ENCODE measurements around the gene HECTD4. TPM values are rescaled to one million over a fixed set of nuclear protein-coding genes. Genes with fewer than 3 reads are reported as not detected.

Gene HECTD4
- total RNA-seq, 1 experiment from 2014 or later = 30.0 TPM

- H3K9me3 ChIP-seq (ENCODE audit: control insufficient read depth, low read depth, low read length) = no peaks in the 10 kb centered on the region
- H4K20me1 ChIP-seq (ENCODE audit: control insufficient read depth, insufficient read depth, insufficient read length) = no peaks in the 10 kb centered on the region
- H2AFZ ChIP-seq (ENCODE audit: low read length) = no peak overlapping the region
- H3K14ac ChIP-seq (ENCODE audit: insufficient read depth, low read length) = no peak overlapping the region
- no peak overlapping the region for H3K56ac ChIP-seq (ENCODE audit: insufficient read length, low read depth, low read length)
- TF ChIP-seq CTCF (conservative IDR thresholded peaks at IDR 0.05) = no peak
- no peak overlapping the region for H2BK120ac ChIP-seq (ENCODE audit: low read depth, low read length, poor library complexity, severe bottlenecking)
- no peak overlapping the region for H3K18ac ChIP-seq (ENCODE audit: insufficient read length, low read depth, low read length)
- Mint-ChIP-seq H3K27ac (no peak overlapping the region), H3K4me1 (peaks cover 5 to 6% of the 10 kb centered on the region in 2 experiments), H3K36me3 (ENCODE audit: insufficient read depth in 1 of 3, low read depth in 3 of 3) (peaks cover 0 to 19% (median 2%) of the 10 kb centered on the region in 3 experiments; a peak in 3 of 7 replicates), H3K4me3 (no peak overlapping the region), H3K9me3 (no peaks in the 10 kb centered on the region), H3K27me3 (ENCODE audit: low read depth) (no peaks in the 10 kb centered on the region)
- no peaks in the 10 kb centered on the region for H3K27me3 ChIP-seq (ENCODE audit: insufficient read depth, low read length)
- H2BK15ac ChIP-seq (ENCODE audit: low read depth, low read length) = no peak overlapping the region
- H3K9ac ChIP-seq (ENCODE audit: extremely low read depth, insufficient read length, low read length) = no peak overlapping the region
- no peak for DNase-seq
- H4K8ac ChIP-seq (replicated peaks; ENCODE audit: insufficient read length, low read depth, low read length) = no peak overlapping the region
- H3K4ac ChIP-seq (ENCODE audit: low read depth, low read length) = no peak overlapping the region
- no peak overlapping the region for H2AK5ac ChIP-seq (ENCODE audit: insufficient read length, low read length)
- no peak overlapping the region for H3K27ac ChIP-seq (ENCODE audit: insufficient read length, low read depth, low read length)
- no peaks in the 10 kb centered on the region for H3K4me1 ChIP-seq (ENCODE audit: insufficient read depth, low read length)
- no peak overlapping the region for H4K5ac ChIP-seq (ENCODE audit: insufficient read length, low read depth, low read length)
- no CpG with 5 or more reads among the region's 1 CpG for WGBS (ENCODE audit: extremely low coverage, insufficient read length, low lambda C conversion rate)
- H4K91ac ChIP-seq (ENCODE audit: insufficient read length, low read depth, low read length) = no peak overlapping the region
- no peak overlapping the region for H2BK20ac ChIP-seq (ENCODE audit: low read depth, low read length, poor library complexity, severe bottlenecking)
- no peak overlapping the region for H3K4me2 ChIP-seq (ENCODE audit: insufficient read depth, insufficient read length, low read length)
- H3K23ac ChIP-seq (ENCODE audit: insufficient read length, low read depth, low read length) = no peak overlapping the region
- H2BK5ac ChIP-seq (ENCODE audit: insufficient read length, low read length) = no peak overlapping the region
- no peaks in the 10 kb centered on the region for H3K23me2 ChIP-seq (ENCODE audit: insufficient read length, low read depth, low read length, poor library complexity, severe bottlenecking)
- H3T11ph ChIP-seq (ENCODE audit: low read length) = no peak overlapping the region
- H3K79me2 ChIP-seq (ENCODE audit: insufficient read depth, low read length) = no peaks in the 10 kb centered on the region
- H2BK12ac ChIP-seq (ENCODE audit: insufficient read length, low read depth, low read length) = no peak overlapping the region
- H3K79me1 ChIP-seq (ENCODE audit: insufficient read depth, low read depth, low read length, poor library complexity, severe bottlenecking) = no peaks in the 10 kb centered on the region
Measured at GRCh38 chr12:112131686-112132085, 250.5 kb downstream of the HECTD4 start.

Data from H9 (cell line).